ENCODE data around the gene MYL2.

MYL2 gene

DNA sequence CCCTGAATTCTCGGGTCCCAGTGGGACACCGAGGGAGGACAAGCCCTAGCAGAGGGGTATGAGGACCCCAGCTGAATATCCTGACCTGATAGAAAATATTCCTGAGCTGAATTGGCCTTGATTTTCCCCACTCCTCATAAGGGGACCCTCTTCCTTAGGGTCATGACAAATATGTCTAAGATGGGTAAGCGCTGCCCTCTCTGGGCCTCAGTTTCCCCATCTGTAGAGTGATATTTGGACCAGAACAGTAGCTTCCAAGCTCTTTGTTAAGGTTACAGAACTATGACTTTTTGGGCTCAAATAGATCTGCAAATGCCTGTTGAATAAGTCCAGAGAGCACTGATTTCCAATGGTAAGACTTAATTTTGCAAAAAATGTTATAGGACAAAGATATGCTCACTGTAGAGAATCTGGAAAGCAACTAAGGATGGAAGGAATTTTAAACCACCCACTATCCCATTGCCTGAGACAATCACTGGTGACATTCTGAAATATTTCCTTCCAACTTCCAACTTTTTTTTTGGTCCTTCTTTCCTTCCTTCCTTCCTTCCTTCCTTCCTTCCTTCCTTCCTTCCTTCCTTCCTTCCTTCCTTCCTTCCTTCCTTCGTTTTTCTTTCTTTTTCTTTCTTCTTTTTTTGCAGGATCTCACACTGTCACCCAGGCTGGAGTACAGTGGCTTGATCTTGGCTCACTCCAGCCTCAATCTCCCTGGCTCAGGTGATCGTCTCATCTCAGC is 32.0 kb downstream of the MYL2 start:
- no peak for DNase-seq

- peak; percentile 96 for DNase-seq
Observed at GRCh38 chr12:110885152-110885840, 35.1 kb downstream of the MYL2 start.

DNA sequence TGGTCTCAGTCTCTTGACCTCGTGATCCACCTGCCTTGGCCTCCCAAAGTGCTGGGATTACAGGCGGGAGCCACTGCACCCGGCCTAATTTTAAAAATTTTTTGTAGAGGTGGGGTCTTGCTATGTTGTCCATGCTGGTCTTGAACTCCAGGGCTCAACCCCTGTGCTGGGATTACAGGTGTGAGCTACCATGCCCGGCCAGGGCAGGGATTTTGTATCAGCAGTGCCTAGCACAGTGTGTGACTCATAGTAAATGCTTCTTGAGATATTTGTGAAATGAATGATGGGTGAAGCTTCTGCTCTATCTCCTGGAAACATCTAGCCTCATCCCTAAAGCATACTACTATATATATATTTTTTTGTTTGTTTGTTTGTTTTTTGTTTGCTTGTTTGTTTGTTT is 37.1 kb downstream of the MYL2 start:
- no peak for DNase-seq

DNA sequence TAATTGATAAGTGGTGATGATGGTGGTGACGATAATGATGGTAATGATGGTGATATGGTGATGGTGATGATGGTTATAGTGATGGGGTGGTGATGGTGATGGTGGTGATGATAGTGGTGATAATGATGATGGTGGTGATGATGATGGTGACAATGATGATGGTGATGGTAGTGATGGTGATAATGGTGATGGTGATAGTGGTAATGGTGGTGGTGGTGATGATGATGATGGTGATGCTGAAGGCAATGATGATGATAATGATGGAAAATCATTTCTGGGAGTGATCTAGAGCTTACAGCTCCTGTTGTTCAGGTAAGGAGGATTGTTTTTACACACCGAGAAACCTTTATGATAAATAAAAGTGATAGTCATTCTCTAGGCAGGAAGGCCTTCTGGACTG is 39.7 kb downstream of the MYL2 start:
- no peak for DNase-seq

GRCh38 chr12:110874781-110875180 is 45.6 kb downstream of the MYL2 start:
- DNase-seq: no peak

GRCh38 chr12:110874351-110874750 is 46.0 kb downstream of the MYL2 start:
- no peak for DNase-seq

DNA sequence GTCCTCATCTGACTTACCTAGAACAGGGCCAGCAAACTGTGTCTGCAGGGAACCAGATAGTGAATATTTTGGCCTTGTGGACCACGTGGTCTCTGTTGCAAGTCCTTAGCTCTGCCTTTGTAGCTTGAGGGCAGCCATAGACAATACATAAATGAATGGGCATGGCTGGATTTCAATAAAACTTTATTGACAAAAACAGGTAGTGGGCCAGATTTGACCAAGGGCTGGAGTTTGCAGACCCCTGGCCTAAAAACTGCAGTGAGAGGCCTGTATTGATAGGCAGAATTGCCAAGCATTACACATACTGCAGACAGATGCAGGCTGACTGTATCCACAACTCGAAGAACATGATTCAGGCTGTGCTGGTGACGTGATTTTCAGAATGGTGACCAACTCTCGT is 48.3 kb downstream of the MYL2 start:
- no peak for DNase-seq

GRCh38 chr12:110869803-110870202 is 50.6 kb downstream of the MYL2 start:
- no peak for DNase-seq

GRCh38 chr12:110869026-110869425 is 51.4 kb downstream of the MYL2 start:
- no peak for DNase-seq

DNA sequence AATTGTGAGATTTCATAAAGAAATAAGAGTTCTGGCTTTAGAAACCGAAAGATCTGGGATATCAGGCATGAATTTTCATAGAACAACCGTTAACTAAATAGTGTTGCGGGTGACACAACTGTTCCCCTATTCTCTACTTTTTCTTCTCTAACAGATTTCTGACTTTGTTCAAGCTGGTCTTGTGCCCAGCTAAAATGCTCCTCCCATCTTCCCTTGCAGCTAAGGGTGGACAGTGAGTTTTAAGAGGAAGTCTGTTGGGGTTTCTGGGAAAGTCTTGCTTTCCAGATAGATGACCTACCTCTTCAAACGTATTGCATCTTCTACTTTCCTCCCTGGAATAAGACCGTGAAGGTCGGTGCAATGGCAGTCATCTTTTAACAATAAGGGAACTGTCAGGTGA is 54.9 kb downstream of the MYL2 start:
- no peak for DNase-seq

- no peak for DNase-seq
Observed at GRCh38 chr12:110863161-110863560, 57.2 kb downstream of the MYL2 start.

DNA sequence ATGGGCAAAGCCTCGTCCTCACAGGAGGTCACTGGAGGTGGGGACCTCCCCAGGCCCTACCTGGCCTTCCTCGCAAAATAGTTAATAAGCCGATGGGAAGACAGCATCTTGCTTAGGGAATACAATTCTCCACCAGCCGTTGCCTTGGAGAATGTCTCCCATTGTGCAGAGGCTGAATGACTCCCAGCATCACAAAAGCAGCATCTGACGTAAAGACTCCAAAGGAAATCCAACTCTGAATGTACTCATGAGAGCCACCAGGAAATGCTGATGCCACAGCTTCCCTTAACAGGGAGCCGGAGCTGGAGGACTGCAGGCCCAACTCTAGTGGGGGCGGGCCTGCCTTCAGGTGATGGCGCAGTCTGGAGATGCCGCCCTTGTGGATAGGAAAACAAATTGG is 58.0 kb downstream of the MYL2 start:
- no peak for DNase-seq

GRCh38 chr12:110861729-110862128 is 58.6 kb downstream of the MYL2 start:
- no peak for DNase-seq
